ENCODE measurements around the gene BACE2. TPM values are rescaled to one million over a fixed set of nuclear protein-coding genes. Genes with fewer than 3 reads are reported as not detected.
A peak's percentile ranks its signal among the peaks of the same experiment; 100 is the strongest.
"Not testable (repeated sequence)": the region's sequence is repeated elsewhere in the genome, so short reads cannot be mapped to it uniquely, and the experiment has no call there.

Gene BACE2
- total RNA-seq, 2 donors from 2014 or later: 59.3 to 65.1 TPM

DNA sequence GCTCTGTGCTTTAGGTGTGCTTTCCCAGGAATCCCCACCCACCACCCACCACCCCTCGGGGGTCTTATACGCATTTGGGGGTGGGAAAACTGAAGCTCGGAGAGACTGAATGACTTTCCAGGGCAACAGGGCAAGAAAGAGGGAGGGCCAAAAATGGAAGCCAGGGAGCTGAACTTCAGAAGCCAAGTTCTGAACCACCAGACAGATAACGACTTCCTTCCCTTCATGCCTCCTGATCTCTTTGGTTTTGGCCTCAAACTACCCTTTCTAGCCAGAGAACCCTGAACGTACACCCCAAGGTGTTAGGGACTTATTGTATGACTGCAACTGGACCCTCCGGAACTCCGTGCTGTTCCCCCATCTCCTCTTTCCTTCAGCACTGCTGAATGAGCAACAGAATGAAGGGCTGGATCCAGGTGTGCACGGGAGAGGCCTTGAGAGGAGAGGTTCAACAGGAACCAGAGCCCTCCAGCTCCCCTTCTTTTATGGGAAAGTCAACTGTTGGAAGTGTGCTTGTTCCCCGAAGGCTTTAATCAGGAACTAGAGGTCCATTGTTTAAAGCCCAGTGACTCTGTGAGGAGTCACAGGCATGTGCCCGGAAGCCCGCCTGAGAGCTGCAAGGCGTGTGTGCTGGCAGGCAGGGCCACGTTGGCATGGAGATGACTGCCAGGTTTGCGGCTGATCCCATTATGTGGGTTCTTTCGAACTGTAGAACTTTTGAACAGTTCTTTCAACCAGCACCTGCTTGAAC, 3.1 kb downstream of the BACE2 start:
- ATAC-seq (peak; percentile 42), DNase-seq (peak; percentile 52)
- intact Hi-C loops (cut with DNase I, micrococcal nuclease): no loop called here

DNA sequence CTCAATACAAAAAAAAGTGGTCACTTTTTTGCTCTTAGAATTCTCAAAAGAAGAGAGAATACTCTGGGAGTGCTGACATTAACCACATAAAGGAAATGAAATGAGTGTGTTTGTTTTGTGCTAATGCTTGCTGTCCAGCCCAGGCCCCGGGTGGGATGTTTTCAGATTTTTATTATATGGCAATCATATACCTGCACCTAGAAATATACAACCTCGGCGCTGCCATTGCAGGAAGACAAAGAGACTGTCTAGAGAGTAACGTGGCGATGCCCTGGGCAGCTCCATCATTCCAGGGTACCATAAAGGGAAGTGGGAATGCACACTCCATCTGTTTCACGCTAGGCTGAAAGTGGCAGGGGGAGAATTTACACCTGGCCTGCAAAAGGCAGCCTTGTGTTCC, 7.1 kb downstream of the BACE2 start:
- intact Hi-C loops (cut with DNase I, micrococcal nuclease): no loop called here
- DNase-seq (peak in 1 of 2 donors; percentile 48), ATAC-seq (peak; percentile 65)

DNA sequence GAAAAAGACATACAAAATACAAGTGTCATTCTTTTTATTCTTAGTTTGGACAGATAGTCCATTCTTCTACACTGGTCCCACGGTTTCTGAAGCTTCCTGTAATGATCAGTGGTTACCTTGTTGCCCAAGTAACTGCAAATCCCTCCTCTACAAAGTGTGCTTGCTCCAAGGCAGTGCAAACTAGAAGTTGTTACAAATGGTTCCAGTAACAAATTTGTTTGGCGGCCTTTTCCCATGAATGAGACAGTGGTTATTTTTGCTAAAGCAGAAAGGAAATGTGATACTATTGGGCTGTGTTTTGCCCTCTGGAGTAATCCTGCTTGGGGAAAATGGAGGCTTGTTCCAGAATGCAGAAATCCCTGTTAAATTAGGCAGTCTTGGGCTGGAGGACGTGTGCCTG, 8.9 kb downstream of the BACE2 start:
- ATAC-seq (no peak), DNase-seq (no peak)
- intact Hi-C loops (cut with DNase I, micrococcal nuclease): no loop called here

DNA sequence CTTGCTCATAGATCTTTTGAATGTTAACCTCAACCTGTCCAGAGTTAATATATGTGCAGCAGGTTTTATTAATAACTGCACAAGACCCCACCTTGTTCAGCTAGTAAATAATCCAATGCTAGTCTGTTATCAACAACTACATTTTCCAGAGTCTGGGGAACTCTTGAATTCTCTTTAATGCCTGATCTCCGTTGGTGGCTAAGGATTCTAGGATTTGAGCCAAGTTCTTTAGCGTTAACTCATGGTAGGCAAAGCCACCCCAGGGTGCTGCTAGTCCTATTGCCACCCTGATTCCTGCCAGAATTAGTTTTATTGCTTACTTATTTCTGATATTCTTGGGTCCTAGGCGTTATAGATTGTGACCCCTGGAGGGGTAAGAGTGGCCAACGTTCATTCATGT, 12.8 kb downstream of the BACE2 start:
- no peak for DNase-seq
- intact Hi-C loops (cut with DNase I, micrococcal nuclease): no loop called here
- ATAC-seq: no peak

DNA sequence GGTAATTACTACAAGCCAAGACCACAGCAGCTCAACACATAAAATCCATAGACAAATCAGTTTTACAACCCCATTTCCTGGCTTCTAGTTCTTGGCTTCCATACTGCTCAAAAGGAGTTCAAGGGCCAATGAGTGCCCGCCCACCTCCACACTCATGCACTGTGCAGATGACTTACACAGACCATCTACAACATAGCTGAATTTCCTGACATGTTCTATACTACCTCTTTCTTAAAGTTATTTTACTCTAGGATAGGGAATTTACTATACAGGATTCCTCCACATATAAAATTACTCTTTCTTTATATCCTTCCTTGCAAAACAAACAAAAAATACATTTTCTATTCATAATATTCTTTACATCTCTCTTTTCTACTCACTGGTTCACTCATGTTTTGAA, 14.6 kb downstream of the BACE2 start:
- no peak for DNase-seq
- intact Hi-C loops (cut with DNase I, micrococcal nuclease): no loop called here
- no peak for ATAC-seq

DNA sequence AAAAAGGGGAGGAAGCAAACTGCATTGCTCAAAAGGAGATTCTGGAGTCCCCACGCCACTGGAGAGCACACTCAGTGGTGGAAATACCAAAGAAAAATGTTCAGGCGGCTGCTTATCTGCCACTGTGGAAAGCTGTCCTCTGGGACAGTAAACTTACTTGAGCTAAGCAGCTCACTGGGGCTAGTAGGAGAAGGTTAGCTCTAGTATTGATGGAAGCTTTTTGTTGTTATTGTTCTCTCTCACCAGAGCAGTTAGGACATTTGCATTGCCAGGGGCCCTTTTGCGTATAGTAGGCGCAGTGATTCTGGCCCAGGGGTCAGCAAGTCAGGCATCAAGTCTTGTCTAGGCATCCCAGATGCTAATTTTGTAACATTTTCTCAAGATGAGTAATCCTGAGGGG, 15.6 kb downstream of the BACE2 start:
- intact Hi-C loops (cut with DNase I, micrococcal nuclease): no loop called here

DNA sequence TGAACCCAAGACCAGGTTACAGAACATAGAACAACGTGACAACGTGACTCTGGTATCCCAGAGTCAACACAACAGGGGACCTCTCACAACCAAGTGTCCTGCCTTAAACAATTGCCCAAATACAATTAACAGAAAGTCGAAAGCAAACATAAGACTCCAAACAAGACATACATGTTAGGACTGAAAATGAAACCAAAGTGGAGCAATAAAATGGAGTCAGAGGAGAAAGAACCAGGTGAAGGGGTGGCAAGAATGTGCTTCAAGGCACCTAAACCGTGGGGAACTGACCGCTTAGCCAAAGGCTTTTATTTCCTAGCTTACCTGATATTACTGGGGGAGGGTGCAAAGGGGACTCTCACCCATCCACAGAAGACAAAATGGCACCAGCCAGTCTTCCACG, 17.8 kb downstream of the BACE2 start:
- intact Hi-C loops (cut with DNase I, micrococcal nuclease): no loop called here
- DNase-seq (no peak), ATAC-seq (peak; percentile 73)

More for the DNA sequence above, 15.6 kb downstream of the BACE2 start:
- no peak for DNase-seq
- ATAC-seq: no peak

DNA sequence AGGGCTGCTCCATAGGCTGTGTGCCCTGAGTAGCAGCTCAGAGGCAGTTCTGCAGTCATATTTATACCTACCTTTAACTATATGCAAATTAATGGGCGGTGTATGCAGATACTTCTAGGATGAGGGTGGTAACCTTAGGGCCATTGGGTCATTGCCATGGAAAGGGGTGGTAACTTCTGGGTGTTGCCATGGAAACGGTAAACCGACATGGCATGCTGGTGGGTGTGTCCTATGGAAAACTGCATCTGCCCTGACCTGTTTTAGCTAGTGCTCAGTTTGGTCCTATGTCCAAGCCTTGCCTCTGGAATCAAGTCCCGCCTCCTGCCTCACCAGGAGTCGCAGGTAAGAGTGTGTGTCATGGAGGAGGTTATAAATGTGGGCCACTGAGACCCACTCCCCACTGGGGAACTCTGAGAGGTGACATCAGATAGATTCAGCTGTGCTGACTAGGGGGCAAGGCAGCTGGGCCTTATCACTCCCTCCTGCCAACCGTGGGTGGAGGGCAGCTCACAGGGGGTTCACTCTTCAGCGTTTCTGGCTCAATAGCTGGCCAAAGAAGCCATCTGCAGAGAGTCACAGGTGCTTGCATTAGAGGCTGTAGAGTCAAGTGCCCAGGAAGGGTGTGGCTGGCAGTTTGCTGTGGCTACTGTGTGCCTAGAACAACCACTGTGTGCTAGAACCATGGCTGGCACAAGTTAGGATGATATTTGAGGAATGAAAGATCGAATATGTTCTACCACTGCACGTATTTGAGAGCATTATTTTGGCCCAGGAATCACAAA, 19.0 kb downstream of the BACE2 start:
- ATAC-seq: peak; percentile 66

DNA sequence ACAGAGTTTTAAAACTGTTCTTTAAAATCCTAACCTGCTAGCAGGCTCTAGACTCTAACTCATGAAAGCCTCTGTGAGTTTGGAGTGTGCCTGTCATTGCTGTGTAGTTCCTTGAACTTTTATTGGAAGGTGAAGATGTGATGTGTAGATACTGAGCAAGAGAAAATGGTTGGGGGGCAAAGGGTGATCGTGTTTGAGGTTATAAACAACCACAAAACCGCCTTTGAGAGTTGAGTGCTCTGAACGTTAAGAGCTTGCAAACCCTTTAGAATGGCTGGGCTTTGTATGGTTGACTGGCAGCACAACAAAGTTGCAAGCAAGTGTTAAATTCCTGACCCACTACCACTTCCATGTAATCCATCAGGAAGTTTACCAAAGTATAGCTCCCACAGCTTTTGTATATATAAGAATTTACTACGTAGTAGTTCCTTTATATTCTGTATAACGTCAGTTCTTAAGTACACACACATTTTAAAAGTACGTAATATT, 19.6 kb downstream of the BACE2 start:
- intact Hi-C loops (cut with DNase I, micrococcal nuclease): no loop called here
- no peak for ATAC-seq

More for the DNA sequence above, 19.0 kb downstream of the BACE2 start:
- intact Hi-C loops (cut with DNase I, micrococcal nuclease): no loop called here
- DNase-seq: no peak

DNA sequence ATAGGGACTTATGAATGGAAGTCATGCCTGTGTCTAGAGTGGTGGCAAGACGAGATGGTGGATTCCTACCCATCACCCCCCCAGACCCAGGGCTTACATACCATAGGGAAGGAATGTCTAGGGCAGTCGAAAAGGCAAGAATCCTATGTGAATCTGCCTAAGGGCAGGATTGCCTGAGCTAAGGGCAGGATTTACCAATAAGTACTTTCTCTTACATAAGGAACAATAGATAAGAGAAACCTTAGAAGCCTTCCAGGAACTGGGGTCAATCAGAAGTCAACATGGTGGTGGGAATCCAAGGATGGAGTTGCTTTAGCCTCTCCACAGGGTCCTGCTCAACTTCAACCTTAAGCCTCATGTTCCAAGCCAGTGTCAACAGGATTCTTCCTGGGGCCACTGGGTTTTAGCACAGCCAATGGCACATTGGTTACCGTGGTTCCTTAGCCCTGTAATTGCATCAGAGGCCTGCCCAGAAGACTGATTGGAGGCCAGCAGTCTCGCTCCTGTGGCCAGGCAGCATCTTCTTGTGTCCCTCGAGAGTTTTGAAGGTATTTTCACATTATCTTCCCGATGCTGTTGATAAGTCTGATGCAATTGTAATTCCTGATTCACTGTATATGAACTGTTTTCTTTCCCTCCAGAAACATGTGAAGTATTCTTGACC, 20.7 kb downstream of the BACE2 start:
- DNase-seq (no peak), ATAC-seq (no peak)
- intact Hi-C loops (cut with DNase I, micrococcal nuclease): no loop called here

More for the DNA sequence above, 19.6 kb downstream of the BACE2 start:
- DNase-seq: no peak

DNA sequence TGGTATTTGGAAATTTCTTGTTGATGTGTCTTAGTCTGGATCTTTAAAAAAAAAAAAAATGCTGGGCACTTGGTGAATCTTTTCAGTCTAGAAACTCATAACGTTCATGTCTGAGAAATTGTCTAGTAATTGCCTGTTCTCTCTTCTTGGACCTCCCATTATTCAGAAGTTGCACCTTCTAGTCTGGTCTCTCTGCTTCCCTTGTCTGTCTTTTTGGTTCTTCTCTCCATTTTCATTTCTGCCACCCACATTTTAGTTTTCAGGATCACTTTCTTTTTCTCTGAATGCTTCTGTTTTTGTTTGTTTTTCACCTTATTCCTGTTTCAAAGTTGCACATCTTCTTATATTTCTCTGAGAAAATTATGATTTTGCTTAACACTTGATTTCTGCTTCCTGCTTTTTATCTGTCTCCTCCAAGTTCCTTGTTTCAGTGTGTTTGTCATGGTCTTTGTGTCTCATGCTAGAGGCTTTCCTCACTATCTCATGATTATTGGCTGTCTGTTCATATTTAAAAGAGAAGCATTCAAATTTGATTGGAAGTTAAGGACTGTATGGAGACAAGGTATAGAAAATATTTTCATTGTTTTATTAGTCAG, 21.3 kb downstream of the BACE2 start:
- ATAC-seq (no peak), DNase-seq (no peak)
- intact Hi-C loops (cut with DNase I, micrococcal nuclease): no loop called here

DNA sequence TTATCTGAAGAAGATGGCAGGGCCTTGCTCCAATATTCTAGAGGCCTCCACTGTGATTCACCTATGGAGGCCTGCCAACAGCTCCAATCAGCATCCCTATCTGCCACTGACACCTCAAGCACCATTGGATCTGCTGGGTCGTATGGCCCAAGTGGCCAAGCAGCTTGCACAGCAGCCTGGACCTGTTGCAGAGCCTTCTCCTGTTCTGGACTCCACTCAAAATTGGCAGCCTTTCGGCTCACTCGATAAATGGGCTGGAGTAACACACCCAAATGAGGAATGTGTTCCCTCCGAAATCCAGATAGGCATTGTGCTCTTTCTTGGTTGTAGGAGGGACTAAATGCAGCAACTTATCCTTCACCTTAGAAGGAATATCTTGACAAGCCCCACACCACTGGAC, 24.6 kb downstream of the BACE2 start:
- ATAC-seq; intact Hi-C loops (cut with DNase I, micrococcal nuclease); DNase-seq: not testable (repeated sequence)

DNA sequence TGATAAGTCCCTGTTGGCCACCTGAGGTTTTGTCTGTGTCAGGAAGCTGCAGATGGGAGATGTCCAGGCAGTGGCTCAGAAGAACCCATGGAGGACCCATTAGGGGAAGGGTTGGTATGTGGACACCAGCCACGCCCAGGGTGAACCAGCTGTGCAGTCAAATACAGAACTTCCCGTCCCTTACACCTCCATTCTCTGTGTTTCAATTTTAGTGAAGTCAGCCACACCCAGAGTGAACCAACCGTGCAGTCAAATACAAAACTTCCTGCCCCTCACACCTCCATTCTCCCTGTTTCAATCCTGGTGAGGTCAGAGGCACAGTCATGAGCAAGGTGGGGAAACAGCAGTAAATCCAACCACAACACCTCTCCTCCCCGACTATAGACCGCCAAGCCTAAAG, 27.4 kb downstream of the BACE2 start:
- DNase-seq (no peak), ATAC-seq (peak; percentile 29)
- intact Hi-C loops (cut with DNase I, micrococcal nuclease): no loop called here

DNA sequence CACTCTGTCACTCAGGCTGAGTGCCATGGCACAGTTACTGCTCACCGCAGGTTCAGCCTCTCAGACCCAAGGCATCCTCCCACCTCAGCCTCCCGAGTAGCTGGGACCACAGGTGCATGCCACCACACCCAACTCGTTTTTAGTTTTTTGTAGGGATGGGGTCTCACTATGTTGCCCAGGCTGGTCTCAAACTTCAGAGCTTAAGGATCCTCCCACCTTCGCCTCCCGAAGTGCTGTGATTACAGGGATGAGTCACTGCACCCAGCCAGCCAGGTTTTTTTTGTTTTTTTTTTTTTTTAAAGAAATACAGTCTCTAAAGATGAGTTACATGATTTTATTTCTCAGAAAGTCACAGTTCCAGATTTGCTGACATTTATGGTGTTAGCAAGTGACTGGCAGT, 29.0 kb downstream of the BACE2 start:
- ATAC-seq (peak; percentile 68), DNase-seq (no peak)
- intact Hi-C loops (cut with DNase I, micrococcal nuclease): no loop called here

DNA sequence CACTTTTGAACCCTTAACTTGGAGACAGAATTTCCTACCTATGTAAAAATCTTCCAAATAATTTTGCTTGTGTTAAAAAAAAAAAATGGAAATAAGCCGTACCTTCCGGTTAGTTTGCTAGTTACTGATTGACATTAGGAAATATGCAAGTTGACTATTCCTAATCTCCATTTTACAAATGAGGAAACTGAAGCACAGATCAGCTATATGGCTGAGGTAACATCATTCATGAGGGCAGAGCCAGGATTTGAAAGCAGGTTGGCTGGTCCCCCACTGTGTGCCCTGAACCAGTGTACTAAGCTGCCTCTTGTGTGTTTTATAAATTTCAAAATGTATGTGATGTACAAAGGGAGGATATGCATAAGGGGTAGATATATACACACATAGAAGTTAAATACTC, 29.6 kb downstream of the BACE2 start:
- ATAC-seq (peak; percentile 49), DNase-seq (no peak)
- intact Hi-C loops (cut with DNase I, micrococcal nuclease): no loop called here

DNA sequence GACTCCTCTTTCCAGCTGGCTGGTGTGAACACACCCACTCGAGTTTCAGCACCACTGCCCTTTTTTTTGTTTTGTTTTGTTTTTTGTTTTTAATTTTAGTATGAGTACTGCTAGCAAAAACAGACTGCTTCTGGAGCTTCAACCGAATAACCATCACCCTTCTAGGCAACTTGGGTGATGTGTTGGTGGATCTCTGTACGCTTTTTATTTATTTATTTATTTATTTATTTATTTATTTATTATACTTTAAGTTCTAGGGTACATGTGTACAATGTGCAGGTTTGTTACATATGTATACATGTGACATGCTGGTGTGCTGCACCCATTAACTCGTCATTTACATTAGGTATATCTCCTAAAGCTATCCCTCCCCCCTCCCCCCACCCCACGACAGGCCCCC, 30.7 kb downstream of the BACE2 start:
- ATAC-seq; DNase-seq; intact Hi-C loops (cut with DNase I, micrococcal nuclease): not testable (repeated sequence)

DNA sequence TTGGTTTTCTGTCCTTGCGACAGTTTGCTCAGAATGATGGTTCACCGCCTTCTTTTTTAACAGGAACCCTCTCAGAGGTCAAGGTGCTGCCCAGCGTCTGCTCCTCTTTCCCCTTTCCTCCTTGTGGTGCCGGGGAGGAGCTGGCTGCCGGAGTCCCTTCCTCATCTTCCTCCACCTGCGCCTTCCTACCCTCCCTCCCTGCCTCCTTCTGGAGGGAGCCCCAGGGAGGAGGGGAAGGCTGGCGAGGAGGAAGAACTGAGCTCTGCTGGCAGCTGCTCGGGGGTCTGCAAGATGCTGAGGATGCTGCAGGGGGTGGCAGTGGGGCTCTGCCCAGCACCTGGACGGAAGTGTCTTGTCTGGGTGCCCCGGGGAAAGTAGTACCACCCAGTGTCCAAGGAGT, 31.2 kb downstream of the BACE2 start:
- intact Hi-C loops (cut with DNase I, micrococcal nuclease): no loop called here
- DNase-seq: no peak
- ATAC-seq: no peak

DNA sequence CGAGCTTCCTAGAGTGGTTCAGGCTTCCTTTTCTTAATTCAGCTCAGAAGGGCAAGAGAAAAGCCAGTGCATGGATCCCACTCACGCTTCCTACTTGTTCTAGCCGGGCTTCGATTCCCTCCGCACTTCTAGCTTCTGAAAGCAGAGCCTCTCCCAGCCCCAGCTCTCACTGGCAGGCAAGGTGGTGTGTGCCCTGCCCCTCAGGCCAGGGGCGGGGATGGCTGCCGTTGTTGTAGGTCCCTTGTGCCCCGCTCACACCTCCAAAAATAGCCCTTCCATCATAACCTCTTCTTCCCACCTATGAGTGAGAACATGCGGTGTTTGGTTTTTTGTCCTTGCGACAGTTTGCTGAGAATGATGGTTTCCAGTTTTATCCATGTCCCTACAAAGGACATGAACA, 31.6 kb downstream of the BACE2 start:
- no peak for DNase-seq
- intact Hi-C loops (cut with DNase I, micrococcal nuclease): no loop called here
- no peak for ATAC-seq

DNA sequence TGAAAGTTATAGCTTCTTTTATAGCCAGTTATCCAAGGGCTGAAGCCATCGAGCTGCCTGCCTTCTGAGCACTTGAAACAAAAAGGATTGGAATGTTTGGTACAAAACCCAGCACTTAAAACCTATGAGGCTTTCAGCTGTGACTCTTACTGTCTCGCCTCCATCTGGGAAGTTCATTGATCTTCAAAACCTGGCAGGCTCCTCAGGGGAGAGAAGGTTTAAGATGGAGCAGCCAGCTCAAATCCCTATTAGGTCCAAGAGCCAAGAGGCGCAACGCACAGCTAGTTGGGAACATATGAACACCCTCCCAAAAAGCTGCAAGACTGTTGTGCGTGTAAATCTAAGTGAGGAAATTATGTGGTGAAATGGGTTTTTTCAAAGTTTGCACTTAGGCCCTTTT, 33.4 kb downstream of the BACE2 start:
- intact Hi-C loops (cut with DNase I, micrococcal nuclease): no loop called here
- ATAC-seq (no peak), DNase-seq (no peak)

Measured in left colon (tissue), 2 donors.